H1 (cell line): ENCODE measurements around the gene PI4KA.
"Not testable (repeated sequence)": the region's sequence is repeated elsewhere in the genome, so short reads cannot be mapped to it uniquely, and the experiment has no call there.

Experiments
- ASH2L ChIP-seq: fragments of 200-600, 300-600 bp; sonication (generic); IDR thresholded peaks from one replicate; pipeline ENCODE4 v1.7.1; 2017; ENCODE audit warnings: low read length
- ATF3 ChIP-seq: IDR thresholded peaks from 2 replicates; pipeline ENCODE4 v1.6.1; 2011; ENCODE audit warnings: low read depth, mild to moderate bottlenecking, low read length; ENCODE audit not compliant: insufficient read depth
- BACH1 ChIP-seq: IDR thresholded peaks from 2 replicates; pipeline ENCODE4 v1.6.1; 2012; ENCODE audit warnings: low read length, improper control_type of control experiment
- CBX5 ChIP-seq: fragments of 300-800, 300-1000 bp; sonication (generic); IDR thresholded peaks from 2 replicates; pipeline ENCODE4 v1.7.1; 2016; ENCODE audit warnings: antibody characterized with exemption, low read length, low read depth
- CTCF ChIP-seq, 3 experiments: IDR thresholded peaks; 1 replicate in 2 of 3; 2 replicates in 1 of 3; pipeline versions ENCODE4 v1.5.1 to v1.6.1; 2011; ENCODE audit warnings: low read length in 3 of 3, mild to moderate bottlenecking in 3 of 3, inconsistent platforms in 2 of 3, low read depth in 1 of 3, moderate library complexity in 1 of 3; ENCODE audit not compliant: insufficient read depth in 1 of 3; ENCODE audit errors: control extremely low read depth in 1 of 3
- EZH2 ChIP-seq: fragments of 200-600 bp; sonication (generic); IDR thresholded peaks from 2 replicates; pipeline ENCODE4 v1.7.1; 2012; ENCODE audit warnings: low read depth, mild to moderate bottlenecking, moderate library complexity, low read length, inconsistent platforms; ENCODE audit not compliant: severe bottlenecking
- GABPA ChIP-seq: IDR thresholded peaks from 2 replicates; pipeline ENCODE4 v1.6.1; 2011; ENCODE audit warnings: mild to moderate bottlenecking, low read length, moderate library complexity, borderline replicate concordance; ENCODE audit not compliant: insufficient read depth
- POLR2A ChIP-seq, 2 experiments: IDR thresholded peaks; 1 replicate in 1 of 2; 2 replicates in 1 of 2; pipeline ENCODE4 v1.6.1; 2011; ENCODE audit warnings: low read depth in 2 of 2, low read length in 2 of 2, mild to moderate bottlenecking in 2 of 2; ENCODE audit errors: control extremely low read depth in 1 of 2
- RAD21 ChIP-seq, 2 experiments: IDR thresholded peaks in 1 of 2; conservative IDR thresholded peaks in 1 of 2; 2 replicates each; pipeline ENCODE4 v1.6.1; 2011; ENCODE audit warnings: low read depth in 2 of 2, low read length in 2 of 2, improper control_type of control experiment in 1 of 2, inconsistent platforms in 1 of 2, mild to moderate bottlenecking in 1 of 2, moderate library complexity in 1 of 2
- SIN3A ChIP-seq, 2 experiments: IDR thresholded peaks in 1 of 2; conservative IDR thresholded peaks in 1 of 2; 2 replicates each; pipeline ENCODE4 v1.6.1; 2011 to 2012; ENCODE audit warnings: low read length in 2 of 2, improper control_type of control experiment in 1 of 2, low read depth in 1 of 2, mild to moderate bottlenecking in 1 of 2
- USF2 ChIP-seq: IDR thresholded peaks from 2 replicates; pipeline ENCODE4 v1.6.1; 2011; ENCODE audit warnings: low read length, improper control_type of control experiment

- TF ChIP-seq POLR2A (IDR thresholded peaks at IDR 0.05; ENCODE audit: control extremely low read depth in 1 of 2, low read depth in 2 of 2, low read length in 2 of 2); RAD21 (IDR thresholded peaks at IDR 0.05 in 1 of 2, conservative IDR thresholded peaks at IDR 0.05 in 1 of 2; ENCODE audit: low read depth in 2 of 2, low read length in 2 of 2); CTCF (IDR thresholded peaks at IDR 0.05; ENCODE audit: control extremely low read depth in 1 of 3, insufficient read depth in 1 of 3, low read depth in 1 of 3, low read length in 3 of 3); ASH2L; CBX5; SIN3A (conservative IDR thresholded peaks at IDR 0.05 in 1 of 2, IDR thresholded peaks at IDR 0.05 in 1 of 2; ENCODE audit: low read depth in 1 of 2, low read length in 2 of 2); EZH2; USF2; GABPA; BACH1; ATF3: not testable (repeated sequence)
Observed at GRCh38 chr22:20668769-20669168, 189.8 kb downstream of the PI4KA start.
